Activated T-helper 1 cell treated with anti-CD3 and anti-CD28 coated beads, Interleukin-12 subunit alpha, Interleukin-12 subunit beta, Interleukin-2, Interleukin-4 antibody, amounts not matched to agents 30 ng/mL and 10 ng/mL and 1 ng/mL, durations not matched to agents 14 hours and 24 hours and 36 hours (primary cell): ENCODE data around the gene YIPF7. TPM values are rescaled to one million over a fixed set of nuclear protein-coding genes. Genes with fewer than 3 reads are reported as not detected.

Experiments
- DNase-seq: peaks from one replicate; pipeline ENCODE4 v3.0.0; 2021; ENCODE audit warnings: low spot score
- H3K27ac Mint-ChIP-seq: one replicate; pipeline ENCODE4 v1.8.0; 2021; ENCODE audit warnings: mild to moderate bottlenecking, mixed read lengths
- H3K27me3 Mint-ChIP-seq: one replicate; pipeline ENCODE4 v1.8.0; 2022; ENCODE audit warnings: mild to moderate bottlenecking, moderate library complexity, mixed read lengths; ENCODE audit not compliant: insufficient read depth
- H3K36me3 Mint-ChIP-seq: one replicate; pipeline ENCODE4 v1.8.0; 2021; ENCODE audit warnings: low read depth, mixed read lengths
- H3K4me1 Mint-ChIP-seq: one replicate; pipeline ENCODE4 v1.8.0; 2021; ENCODE audit warnings: low read depth, mixed read lengths
- H3K4me3 Mint-ChIP-seq: one replicate; pipeline ENCODE4 v1.8.0; 2021; ENCODE audit warnings: mild to moderate bottlenecking, moderate library complexity, mixed read lengths
- H3K9me3 Mint-ChIP-seq: one replicate; pipeline ENCODE4 v1.8.0; 2021; ENCODE audit warnings: mixed read lengths
- intact Hi-C: fragments of 100-400 bp; cut with micrococcal nuclease; formaldehyde crosslinking; loops from one replicate; pipeline ENCODE4 v1.15.1; 2024
- total RNA-seq: library from RNA; stranded (reverse); gene quantifications from 2 replicates; pipeline ENCODE4 v1.2.3, GENCODE V29; 2022

The YIPF7 gene
- total RNA-seq, 1 donor from 2014 or later, result not detected

DNA sequence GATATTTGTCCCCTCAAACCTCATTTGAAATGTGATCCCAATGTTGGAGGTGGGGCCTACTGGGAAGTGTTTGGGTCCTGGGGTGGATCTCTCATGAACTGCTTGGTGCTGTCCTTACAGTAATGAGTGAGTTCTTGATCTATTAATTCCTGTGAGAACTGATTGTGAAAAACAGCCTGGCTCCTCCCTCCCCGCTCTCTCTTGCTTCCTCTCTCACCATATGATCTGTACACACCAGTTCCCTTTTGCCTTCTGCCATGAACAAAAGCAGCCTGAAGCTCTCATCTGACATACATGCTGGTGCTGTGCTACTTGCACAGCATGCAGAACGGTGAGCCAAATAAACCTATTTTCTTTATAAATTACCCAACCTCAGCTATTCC, 11.2 kb upstream of the YIPF7 start:
- intact Hi-C loops, result no loop called here
- H3K27ac Mint-ChIP-seq, result no peak overlapping the region
- no peaks in the 10 kb centered on the region for H3K36me3 Mint-ChIP-seq
- no peak overlapping the region for H3K4me3 Mint-ChIP-seq
- peaks cover 2% of the 10 kb centered on the region for H3K27me3 Mint-ChIP-seq
- no peaks in the 10 kb centered on the region for H3K4me1 Mint-ChIP-seq
- H3K9me3 Mint-ChIP-seq, result no peaks in the 10 kb centered on the region
- no peak for DNase-seq

DNA sequence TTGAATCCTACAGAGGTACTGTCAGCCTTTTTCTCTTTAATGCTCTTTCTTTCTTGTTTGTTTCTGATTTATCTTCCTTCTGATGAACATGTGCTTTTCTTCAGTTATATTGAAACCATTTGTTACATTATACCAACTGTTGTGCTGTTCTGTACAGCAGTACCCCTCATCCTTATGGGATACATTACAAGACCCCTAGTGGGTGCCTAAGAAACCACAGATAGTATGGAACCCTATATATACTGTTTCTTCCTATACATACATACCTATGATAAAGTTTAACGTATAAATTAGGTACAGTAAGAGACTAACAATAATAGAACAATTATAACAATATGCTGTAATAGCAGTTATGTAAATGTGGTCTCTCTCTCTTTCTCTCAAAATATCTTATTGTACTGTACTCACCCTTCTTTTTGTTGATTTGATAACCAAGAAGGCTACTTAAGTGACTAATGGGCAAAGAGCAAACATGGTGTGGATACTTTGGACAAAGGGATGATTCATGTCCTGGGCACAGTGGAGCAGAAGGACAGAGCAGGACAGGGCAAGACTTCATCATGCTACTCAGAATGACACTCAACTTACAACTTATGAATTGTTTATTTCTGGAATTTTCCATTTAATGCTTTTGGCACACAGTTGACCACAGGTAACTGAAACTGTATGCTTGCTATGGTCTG, 10.7 kb upstream of the YIPF7 start:
- no peaks in the 10 kb centered on the region for H3K9me3 Mint-ChIP-seq
- no peaks in the 10 kb centered on the region for H3K27me3 Mint-ChIP-seq
- no peaks in the 10 kb centered on the region for H3K4me1 Mint-ChIP-seq
- no peak overlapping the region for H3K4me3 Mint-ChIP-seq
- intact Hi-C loops, result no loop called here
- no peaks in the 10 kb centered on the region for H3K36me3 Mint-ChIP-seq
- no peak for DNase-seq
- H3K27ac Mint-ChIP-seq, result no peak overlapping the region

DNA sequence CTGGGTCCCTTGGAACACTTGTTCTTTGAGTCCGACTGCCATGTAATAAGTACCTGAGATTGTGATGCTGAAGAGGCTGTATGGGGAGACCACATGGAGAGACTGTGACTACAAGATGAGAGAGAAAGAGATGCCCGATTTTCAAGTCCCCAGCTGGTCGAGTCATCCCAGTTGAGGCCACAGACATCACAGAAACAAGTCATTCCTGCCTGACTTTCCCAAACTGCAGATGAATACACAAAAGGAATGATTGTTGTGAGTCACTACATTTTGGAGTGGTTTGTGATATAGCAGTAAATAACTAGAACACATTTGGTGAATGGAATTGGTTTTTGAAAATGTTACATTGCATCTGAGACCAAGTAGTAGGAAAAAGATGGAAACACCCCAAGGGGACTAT, 9.0 kb upstream of the YIPF7 start:
- no peaks in the 10 kb centered on the region for H3K9me3 Mint-ChIP-seq
- no peaks in the 10 kb centered on the region for H3K4me1 Mint-ChIP-seq
- DNase-seq, result no peak
- intact Hi-C loops, result no loop called here
- H3K27ac Mint-ChIP-seq, result no peak overlapping the region
- no peaks in the 10 kb centered on the region for H3K27me3 Mint-ChIP-seq
- no peaks in the 10 kb centered on the region for H3K36me3 Mint-ChIP-seq
- H3K4me3 Mint-ChIP-seq, result no peak overlapping the region

DNA sequence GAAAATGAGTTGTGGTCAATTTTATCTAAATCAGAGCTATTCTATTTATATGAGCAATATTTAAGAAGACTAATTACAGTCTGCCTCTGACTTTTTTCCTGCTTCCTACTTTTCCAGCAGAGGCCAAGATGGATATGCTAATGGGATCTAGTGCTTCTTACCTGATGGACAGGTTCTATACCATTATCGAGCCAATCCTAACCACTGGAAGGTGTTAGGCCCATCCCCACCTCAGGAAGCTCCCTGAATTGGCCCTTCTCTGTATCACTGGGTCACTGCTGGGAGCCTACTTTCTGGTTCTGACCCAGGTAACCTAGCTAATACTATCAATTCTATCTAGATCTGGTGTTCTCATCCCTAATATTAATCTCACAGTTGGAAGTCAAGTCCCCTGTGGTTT, 577 bp upstream of the YIPF7 start:
- no peaks in the 10 kb centered on the region for H3K36me3 Mint-ChIP-seq
- DNase-seq, result no peak
- peaks cover 4% of the 10 kb centered on the region for H3K27me3 Mint-ChIP-seq
- H3K9me3 Mint-ChIP-seq, result no peaks in the 10 kb centered on the region
- H3K4me3 Mint-ChIP-seq, result no peak overlapping the region
- intact Hi-C loops, result no loop called here
- no peak overlapping the region for H3K27ac Mint-ChIP-seq
- H3K4me1 Mint-ChIP-seq, result no peaks in the 10 kb centered on the region

DNA sequence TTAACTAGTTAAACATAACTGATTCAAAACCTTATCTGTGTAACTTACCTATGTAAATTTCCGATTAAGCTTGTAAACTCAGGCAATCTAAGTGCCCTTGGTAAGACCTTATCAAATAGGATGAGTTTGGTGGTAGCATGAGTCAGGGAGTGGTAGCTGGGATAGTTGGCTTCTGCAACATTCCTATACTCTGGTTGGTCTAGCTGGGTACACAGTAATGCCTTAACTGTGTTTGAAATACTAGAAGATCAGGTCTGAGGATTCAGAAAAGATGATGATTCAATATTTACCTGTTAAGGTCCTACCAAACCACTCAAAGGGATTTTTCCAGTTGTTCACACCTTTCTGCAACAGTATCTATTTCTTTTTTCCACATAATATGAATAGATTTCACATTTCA, 5.3 kb downstream of the YIPF7 start:
- H3K4me3 Mint-ChIP-seq, result no peak overlapping the region
- no peaks in the 10 kb centered on the region for H3K36me3 Mint-ChIP-seq
- intact Hi-C loops, result no loop called here
- H3K27me3 Mint-ChIP-seq, result peaks cover 1% of the 10 kb centered on the region
- no peak for DNase-seq
- H3K4me1 Mint-ChIP-seq, result no peaks in the 10 kb centered on the region
- peaks cover 3% of the 10 kb centered on the region for H3K9me3 Mint-ChIP-seq
- no peak overlapping the region for H3K27ac Mint-ChIP-seq

DNA sequence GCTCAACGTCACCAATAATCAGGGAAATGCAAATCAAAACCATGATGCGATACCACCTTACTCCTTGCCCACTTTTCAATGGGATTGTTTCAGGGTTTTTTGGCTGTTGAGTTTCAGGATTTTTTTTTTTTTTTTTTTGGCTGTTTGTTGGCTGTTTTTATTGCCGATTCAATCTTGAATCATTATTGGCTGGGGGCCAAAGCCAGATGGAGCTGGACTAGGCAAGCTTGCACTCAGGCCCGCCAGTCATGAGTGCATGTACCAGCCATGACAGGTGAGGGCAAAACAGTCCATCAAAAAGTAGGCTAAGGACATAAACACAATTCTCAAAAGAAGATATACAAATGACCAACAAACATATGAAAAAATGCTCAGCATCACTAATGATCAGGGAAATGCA, 13.3 kb downstream of the YIPF7 start:
- peaks cover 3% of the 10 kb centered on the region for H3K9me3 Mint-ChIP-seq

DNA sequence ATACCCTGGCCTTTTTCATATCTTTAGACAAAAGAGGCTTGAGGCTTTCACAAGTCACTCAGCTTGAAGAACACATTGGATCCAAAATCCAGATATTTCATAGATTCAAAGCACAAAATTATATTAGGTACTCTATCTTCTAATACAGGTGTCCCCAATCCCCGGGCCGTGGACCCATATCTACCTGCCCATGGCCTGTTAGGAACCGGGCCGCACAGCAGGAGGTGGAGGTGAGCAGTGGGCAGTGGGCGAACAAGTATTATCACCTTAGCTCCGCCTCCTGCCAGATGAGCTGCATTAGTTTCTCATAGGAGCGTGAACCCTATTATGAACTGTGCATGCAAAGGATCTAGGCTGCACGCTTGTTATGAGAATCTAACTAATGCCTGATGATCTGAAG, 18.7 kb downstream of the YIPF7 start:
- intact Hi-C loops, result no loop called here
- Mint-ChIP-seq H3K27me3 (no peaks in the 10 kb centered on the region), H3K36me3 (no peaks in the 10 kb centered on the region), H3K9me3 (no peaks in the 10 kb centered on the region), H3K4me3 (no peak overlapping the region), H3K27ac (no peak overlapping the region), H3K4me1 (no peaks in the 10 kb centered on the region)
- no peak for DNase-seq

More for the DNA sequence above, 13.3 kb downstream of the YIPF7 start:
- intact Hi-C loops, result no loop called here
- Mint-ChIP-seq H3K4me3 (no peak overlapping the region), H3K27me3 (no peaks in the 10 kb centered on the region), H3K4me1 (no peaks in the 10 kb centered on the region), H3K27ac (no peak overlapping the region), H3K36me3 (no peaks in the 10 kb centered on the region)
- no peak for DNase-seq

DNA sequence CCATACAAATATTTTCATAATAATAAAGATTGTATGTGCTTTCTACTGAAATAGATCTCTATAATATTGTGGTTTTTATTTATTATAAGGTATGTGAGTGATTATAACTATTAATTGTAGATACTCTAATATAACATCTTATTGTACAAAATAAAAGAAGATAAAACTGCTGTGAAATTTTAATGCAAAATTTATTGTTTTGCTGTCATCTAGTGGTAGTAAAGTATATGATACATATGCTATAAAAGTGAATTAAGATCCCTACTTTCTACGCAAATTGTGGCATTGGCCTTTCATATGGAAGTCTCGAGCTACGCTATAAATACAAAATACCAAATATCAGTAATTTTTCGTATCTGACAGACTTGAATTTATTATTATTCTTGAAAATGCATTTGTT, 19.3 kb downstream of the YIPF7 start:
- Mint-ChIP-seq H3K4me3 (no peak overlapping the region), H3K27me3 (no peaks in the 10 kb centered on the region), H3K36me3 (no peaks in the 10 kb centered on the region), H3K9me3 (no peaks in the 10 kb centered on the region), H3K4me1 (no peaks in the 10 kb centered on the region), H3K27ac (no peak overlapping the region)
- intact Hi-C loops, result no loop called here
- DNase-seq, result no peak

DNA sequence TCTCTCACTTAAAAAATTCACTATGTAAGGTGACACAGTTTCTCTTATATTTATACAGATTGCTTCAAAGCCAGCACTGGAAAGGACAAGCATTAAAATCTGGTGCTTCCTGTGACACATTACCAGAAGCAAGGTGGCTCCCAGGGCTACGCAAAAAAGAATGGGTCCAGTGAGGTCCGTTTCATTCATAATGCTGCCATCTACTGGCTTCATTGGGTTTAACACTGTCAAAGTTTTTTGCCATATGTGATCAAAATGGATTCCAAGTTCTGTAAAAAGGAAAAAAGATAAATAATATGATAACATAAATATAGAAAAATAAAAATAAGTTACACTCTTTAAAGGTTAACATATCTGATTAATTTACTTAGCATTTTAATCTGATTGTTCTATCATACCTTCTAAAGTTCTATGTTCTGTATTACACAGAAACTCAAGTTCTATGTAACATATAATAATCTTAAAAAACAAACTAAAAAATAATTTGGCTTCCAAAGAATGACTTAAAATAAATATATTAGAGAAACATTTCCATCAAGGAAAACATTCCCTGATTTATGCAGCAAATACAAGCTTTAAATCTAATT, 22.1 kb downstream of the YIPF7 start:
- no peaks in the 10 kb centered on the region for H3K9me3 Mint-ChIP-seq
- H3K27me3 Mint-ChIP-seq, result no peaks in the 10 kb centered on the region
- H3K36me3 Mint-ChIP-seq, result no peaks in the 10 kb centered on the region
- H3K4me3 Mint-ChIP-seq, result no peak overlapping the region
- no peak overlapping the region for H3K27ac Mint-ChIP-seq
- no peaks in the 10 kb centered on the region for H3K4me1 Mint-ChIP-seq
- intact Hi-C loops, result loop anchor here (1.0 to 2.0 kb wide), 2 partner anchors 180 to 1635 kb away; no protein-coding TSS in a partner anchor
- DNase-seq, result peak; percentile 13

DNA sequence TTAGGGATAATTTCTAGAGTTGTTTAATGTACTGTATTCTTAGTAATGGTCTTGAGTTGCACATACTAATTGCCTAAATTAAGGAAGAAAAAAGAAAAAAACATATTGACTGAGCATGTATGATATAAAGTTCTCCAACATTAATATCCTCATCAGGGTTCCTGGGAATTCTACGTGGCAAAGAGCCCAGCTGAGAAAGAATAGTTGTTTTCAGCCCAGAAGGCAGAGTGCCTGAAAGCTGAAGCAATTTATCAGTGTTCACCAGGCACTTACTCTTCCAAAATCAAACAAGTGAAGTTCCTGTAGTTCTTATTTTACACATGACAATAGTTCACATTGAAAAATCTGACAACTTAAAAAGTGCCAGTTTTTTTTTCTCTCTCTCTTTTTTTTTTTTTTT, 27.7 kb downstream of the YIPF7 start:
- no peaks in the 10 kb centered on the region for H3K4me1 Mint-ChIP-seq
- DNase-seq, result no peak
- H3K27ac Mint-ChIP-seq, result no peak overlapping the region
- intact Hi-C loops, result no loop called here
- H3K4me3 Mint-ChIP-seq, result no peak overlapping the region
- H3K27me3 Mint-ChIP-seq, result no peaks in the 10 kb centered on the region
- no peaks in the 10 kb centered on the region for H3K36me3 Mint-ChIP-seq
- no peaks in the 10 kb centered on the region for H3K9me3 Mint-ChIP-seq

DNA sequence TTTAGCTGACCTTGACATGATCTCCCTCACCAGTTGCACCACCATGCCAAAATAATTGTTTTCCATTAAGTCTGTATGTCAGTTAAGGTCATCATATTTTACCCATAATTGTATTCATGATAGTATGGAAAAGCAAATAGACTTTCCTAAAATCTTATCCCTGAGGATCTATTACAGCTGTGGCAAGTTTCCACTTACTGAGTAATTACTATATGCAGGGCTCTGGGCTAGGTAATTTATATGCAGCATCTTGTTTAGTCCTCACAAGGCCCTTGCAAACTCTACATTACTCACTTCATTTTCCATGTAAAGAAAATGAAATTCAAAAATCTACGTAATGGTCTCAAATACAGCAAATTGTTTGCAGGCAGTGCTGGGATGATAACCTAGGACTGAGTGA, 34.8 kb downstream of the YIPF7 start:
- Mint-ChIP-seq H3K27me3 (no peaks in the 10 kb centered on the region), H3K36me3 (no peaks in the 10 kb centered on the region), H3K4me3 (no peak overlapping the region), H3K27ac (no peak overlapping the region), H3K9me3 (no peaks in the 10 kb centered on the region), H3K4me1 (no peaks in the 10 kb centered on the region)
- DNase-seq, result no peak
- intact Hi-C loops, result no loop called here

DNA sequence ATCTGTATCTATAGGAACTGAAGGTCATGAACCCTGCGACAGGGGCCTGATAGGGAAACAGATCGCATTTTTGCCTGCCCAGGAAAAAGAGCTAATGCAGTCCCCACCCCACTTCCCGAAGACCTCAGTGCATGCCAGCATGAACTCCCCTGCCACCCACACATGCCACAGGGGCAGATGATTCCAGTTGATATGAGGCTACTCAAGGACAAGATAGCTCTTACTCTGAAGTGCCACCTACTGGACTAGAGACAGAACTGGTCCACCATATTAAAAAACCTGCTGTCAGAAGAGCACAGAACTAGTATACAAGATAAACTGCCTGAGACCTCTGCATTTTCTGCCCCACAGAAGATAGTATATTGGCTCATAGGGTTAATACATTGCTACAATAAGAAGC, 68.0 kb downstream of the YIPF7 start:
- intact Hi-C loops, result no loop called here
- Mint-ChIP-seq H3K9me3 (peaks cover 7% of the 10 kb centered on the region), H3K27ac (no peak overlapping the region), H3K4me1 (no peaks in the 10 kb centered on the region), H3K27me3 (no peaks in the 10 kb centered on the region), H3K4me3 (no peak overlapping the region), H3K36me3 (no peaks in the 10 kb centered on the region)
- DNase-seq, result no peak

DNA sequence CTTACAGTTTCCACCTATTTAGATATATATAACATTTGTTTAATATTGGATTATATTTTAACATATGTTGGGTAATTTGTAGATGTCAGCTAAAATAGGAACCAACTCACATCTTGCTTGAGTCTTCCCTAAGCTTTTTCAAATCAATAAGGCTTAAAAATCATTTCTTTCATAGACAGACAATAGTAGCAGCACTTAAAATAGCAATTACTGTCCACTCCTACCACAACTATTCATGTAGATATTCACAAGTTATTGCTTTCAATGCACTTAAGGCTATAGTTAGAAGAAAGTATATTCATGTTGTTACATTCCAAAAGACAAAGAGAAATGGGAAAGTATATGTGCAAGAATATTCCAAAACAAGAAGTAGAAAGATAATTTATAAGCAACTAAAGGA, 71.2 kb downstream of the YIPF7 start:
- H3K4me1 Mint-ChIP-seq, result no peaks in the 10 kb centered on the region
- DNase-seq, result no peak
- H3K4me3 Mint-ChIP-seq, result no peak overlapping the region
- peaks cover 7% of the 10 kb centered on the region for H3K9me3 Mint-ChIP-seq
- intact Hi-C loops, result no loop called here
- H3K27me3 Mint-ChIP-seq, result no peaks in the 10 kb centered on the region
- H3K36me3 Mint-ChIP-seq, result no peaks in the 10 kb centered on the region
- H3K27ac Mint-ChIP-seq, result no peak overlapping the region

DNA sequence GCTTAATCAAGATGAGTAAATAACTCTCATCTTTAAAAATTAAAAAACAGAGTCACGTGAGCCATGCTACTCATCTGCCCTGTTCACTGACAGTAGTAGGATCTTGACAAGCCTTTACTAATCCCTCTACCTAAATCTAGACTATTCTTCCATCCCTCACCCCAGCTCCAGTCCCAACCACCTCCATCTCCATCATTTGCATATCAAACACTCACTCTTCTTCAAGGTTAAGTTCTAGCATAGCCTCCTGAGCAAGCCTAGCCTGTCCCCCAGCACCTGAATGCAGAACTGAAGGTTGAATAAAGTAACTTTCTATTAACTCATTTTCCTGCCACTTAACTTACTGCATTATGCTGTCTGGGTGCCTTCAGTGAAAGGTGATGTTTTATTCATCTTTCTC, 72.5 kb downstream of the YIPF7 start:
- Mint-ChIP-seq H3K27me3 (no peaks in the 10 kb centered on the region), H3K9me3 (no peaks in the 10 kb centered on the region)
- intact Hi-C loops, result no loop called here

More for the DNA sequence above, 72.5 kb downstream of the YIPF7 start:
- H3K4me3 Mint-ChIP-seq, result no peak overlapping the region
- H3K27ac Mint-ChIP-seq, result no peak overlapping the region
- no peaks in the 10 kb centered on the region for H3K36me3 Mint-ChIP-seq
- no peak for DNase-seq
- no peaks in the 10 kb centered on the region for H3K4me1 Mint-ChIP-seq
